Osteoblast (primary cell): ENCODE results near the gene UHRF2. TPM values are rescaled to one million over a fixed set of nuclear protein-coding genes. Genes with fewer than 3 reads are reported as not detected.

Source experiments
- DNase-seq: peaks from one replicate; pipeline ENCODE4 v3.0.0; 2011; ENCODE audit warnings: low spot score, mixed read lengths; ENCODE audit not compliant: insufficient read length; ENCODE audit errors: missing footprints
- H2AFZ ChIP-seq: 2 replicates; pipeline ENCODE4 v1.6.0; 2011; ENCODE audit warnings: mild to moderate bottlenecking, low read length
- H3K27ac ChIP-seq: 2 replicates; pipeline ENCODE4 v1.5.1; 2011; ENCODE audit warnings: mild to moderate bottlenecking, low read depth, low read length, moderate library complexity
- H3K27me3 ChIP-seq: 2 replicates; pipeline ENCODE4 v1.6.0; 2012; ENCODE audit warnings: mild to moderate bottlenecking, control low read depth, inconsistent platforms, low read length, moderate library complexity; ENCODE audit not compliant: insufficient read depth
- H3K36me3 ChIP-seq: 2 replicates; pipeline ENCODE4 v1.5.1; 2011; ENCODE audit warnings: mild to moderate bottlenecking, low read length, control low read depth, moderate library complexity; ENCODE audit not compliant: insufficient read depth
- H3K4me1 ChIP-seq: 2 replicates; pipeline ENCODE4 v1.5.1; 2011; ENCODE audit warnings: mild to moderate bottlenecking, low read length, control low read depth, moderate library complexity; ENCODE audit not compliant: insufficient read depth
- H3K4me2 ChIP-seq: 2 replicates; pipeline ENCODE4 v1.6.0; 2011; ENCODE audit warnings: mild to moderate bottlenecking, low read length; ENCODE audit not compliant: insufficient read depth
- H3K4me3 ChIP-seq: fragments of 200-600 bp; sonication (generic); 3 replicates; pipeline ENCODE4 v1.5.1; 2012; ENCODE audit warnings: mild to moderate bottlenecking, low read length, inconsistent platforms; ENCODE audit not compliant: insufficient read depth
- H3K79me2 ChIP-seq: 2 replicates; pipeline ENCODE4 v1.6.0; 2012; ENCODE audit warnings: mild to moderate bottlenecking, low read length, control low read depth, inconsistent platforms; ENCODE audit not compliant: insufficient read depth
- H3K9me3 ChIP-seq: 2 replicates; pipeline ENCODE4 v1.5.1; 2011; ENCODE audit warnings: low read depth, low read length, control low read depth
- H4K20me1 ChIP-seq: 2 replicates; pipeline ENCODE4 v1.6.0; 2012; ENCODE audit warnings: mild to moderate bottlenecking, low read length, control low read depth; ENCODE audit not compliant: insufficient read depth
- total RNA-seq: library from RNA; depleted of rRNA; stranded (reverse); fragments of >200 nt; gene quantifications from 2 replicates; pipeline ENCODE4 v1.2.3, GENCODE V29; 2012
- TF ChIP-seq, protein P1 (sequence below): IDR thresholded peaks from 2 replicates; pipeline ENCODE4 v1.5.1; 2011; ENCODE audit warnings: mild to moderate bottlenecking, low read depth, low read length, moderate library complexity; ENCODE audit errors: extremely low read depth

UHRF2 gene
- total RNA-seq, 1 donor = 84.3 TPM

- Histone ChIP-seq H3K4me2 (no peak overlapping the region), H4K20me1 (no peaks in the 10 kb centered on the region), H3K27ac (no peak overlapping the region), H3K79me2 (peaks cover 68% of the 10 kb centered on the region), H3K36me3 (peaks cover 56% of the 10 kb centered on the region), H2AFZ (no peak overlapping the region), H3K27me3 (no peaks in the 10 kb centered on the region), H3K4me1 (no peaks in the 10 kb centered on the region), H3K4me3 (no peak overlapping the region), H3K9me3 (no peaks in the 10 kb centered on the region)
- TF ChIP-seq, protein P1, sequence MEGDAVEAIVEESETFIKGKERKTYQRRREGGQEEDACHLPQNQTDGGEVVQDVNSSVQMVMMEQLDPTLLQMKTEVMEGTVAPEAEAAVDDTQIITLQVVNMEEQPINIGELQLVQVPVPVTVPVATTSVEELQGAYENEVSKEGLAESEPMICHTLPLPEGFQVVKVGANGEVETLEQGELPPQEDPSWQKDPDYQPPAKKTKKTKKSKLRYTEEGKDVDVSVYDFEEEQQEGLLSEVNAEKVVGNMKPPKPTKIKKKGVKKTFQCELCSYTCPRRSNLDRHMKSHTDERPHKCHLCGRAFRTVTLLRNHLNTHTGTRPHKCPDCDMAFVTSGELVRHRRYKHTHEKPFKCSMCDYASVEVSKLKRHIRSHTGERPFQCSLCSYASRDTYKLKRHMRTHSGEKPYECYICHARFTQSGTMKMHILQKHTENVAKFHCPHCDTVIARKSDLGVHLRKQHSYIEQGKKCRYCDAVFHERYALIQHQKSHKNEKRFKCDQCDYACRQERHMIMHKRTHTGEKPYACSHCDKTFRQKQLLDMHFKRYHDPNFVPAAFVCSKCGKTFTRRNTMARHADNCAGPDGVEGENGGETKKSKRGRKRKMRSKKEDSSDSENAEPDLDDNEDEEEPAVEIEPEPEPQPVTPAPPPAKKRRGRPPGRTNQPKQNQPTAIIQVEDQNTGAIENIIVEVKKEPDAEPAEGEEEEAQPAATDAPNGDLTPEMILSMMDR = peak; percentile 15
- no peak for DNase-seq
These were observed 75.4 kb downstream of the UHRF2 start for GRCh38 chr9:6488395-6488794.

GRCh38 chr9:6489099-6489498 is 76.1 kb downstream of the UHRF2 start:
- peaks cover 56% of the 10 kb centered on the region for H3K36me3 ChIP-seq
- H4K20me1 ChIP-seq = no peaks in the 10 kb centered on the region
- peaks cover 71% of the 10 kb centered on the region for H3K79me2 ChIP-seq
- DNase-seq = no peak
- H3K4me2 ChIP-seq = no peak overlapping the region
- no peaks in the 10 kb centered on the region for H3K9me3 ChIP-seq
- no peak overlapping the region for H2AFZ ChIP-seq
- H3K27ac ChIP-seq = no peak overlapping the region
- TF ChIP-seq, protein P1 = no peak
- no peaks in the 10 kb centered on the region for H3K4me1 ChIP-seq
- H3K27me3 ChIP-seq = no peaks in the 10 kb centered on the region
- no peak overlapping the region for H3K4me3 ChIP-seq

GRCh38 chr9:6490863-6491262 is 77.9 kb downstream of the UHRF2 start:
- Histone ChIP-seq H2AFZ (no peak overlapping the region), H3K27ac (no peak overlapping the region), H3K79me2 (peaks cover 77% of the 10 kb centered on the region), H3K9me3 (no peaks in the 10 kb centered on the region), H3K36me3 (peaks cover 54% of the 10 kb centered on the region), H4K20me1 (no peaks in the 10 kb centered on the region), H3K27me3 (no peaks in the 10 kb centered on the region), H3K4me1 (no peaks in the 10 kb centered on the region), H3K4me2 (no peak overlapping the region), H3K4me3 (no peak overlapping the region)
- TF ChIP-seq, protein P1 = no peak
- DNase-seq = no peak

DNA sequence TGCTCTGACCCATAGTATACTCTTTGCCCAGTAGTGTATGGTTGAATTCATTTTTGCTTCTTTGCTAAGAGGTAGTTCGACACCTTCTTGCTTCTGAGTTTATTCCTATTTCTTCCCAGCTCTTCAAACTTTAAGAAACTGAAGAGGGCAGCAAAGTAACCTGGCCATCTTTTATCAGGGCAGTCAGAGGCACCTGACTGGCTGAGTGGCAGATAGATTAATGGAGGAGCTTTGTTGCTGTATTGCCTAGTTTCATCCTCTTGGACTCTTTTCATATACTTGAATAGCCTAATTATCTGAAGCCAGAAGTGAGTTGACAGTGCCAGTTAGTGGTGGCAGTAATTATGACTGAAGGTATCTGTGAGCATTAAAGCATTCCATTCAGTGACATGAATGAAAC is 82.5 kb downstream of the UHRF2 start:
- H3K4me3 ChIP-seq = no peak overlapping the region
- no peaks in the 10 kb centered on the region for H4K20me1 ChIP-seq
- H2AFZ ChIP-seq = no peak overlapping the region
- peaks cover 49% of the 10 kb centered on the region for H3K36me3 ChIP-seq
- no peaks in the 10 kb centered on the region for H3K9me3 ChIP-seq
- peaks cover 54% of the 10 kb centered on the region for H3K79me2 ChIP-seq
- TF ChIP-seq, protein P1 = no peak
- DNase-seq = no peak
- no peaks in the 10 kb centered on the region for H3K27me3 ChIP-seq
- no peak overlapping the region for H3K27ac ChIP-seq
- no peak overlapping the region for H3K4me2 ChIP-seq
- H3K4me1 ChIP-seq = peaks cover 14% of the 10 kb centered on the region
